PC-9 (cell line): ENCODE measurements around the gene PNMA6F.

Experiments used
- CTCF ChIP-seq: fragments of 200-600 bp; sonication (generic); conservative IDR thresholded peaks from 2 replicates; pipeline ENCODE4 v1.6.1; 2017; ENCODE audit warnings: mixed run types, antibody characterized with exemption, mild to moderate bottlenecking, moderate library complexity
- EZH2 ChIP-seq: fragments of 200-600 bp; sonication (generic); IDR thresholded peaks from 2 replicates; pipeline ENCODE4 v1.8.0; 2017; ENCODE audit warnings: antibody characterized with exemption, low read depth

DNA sequence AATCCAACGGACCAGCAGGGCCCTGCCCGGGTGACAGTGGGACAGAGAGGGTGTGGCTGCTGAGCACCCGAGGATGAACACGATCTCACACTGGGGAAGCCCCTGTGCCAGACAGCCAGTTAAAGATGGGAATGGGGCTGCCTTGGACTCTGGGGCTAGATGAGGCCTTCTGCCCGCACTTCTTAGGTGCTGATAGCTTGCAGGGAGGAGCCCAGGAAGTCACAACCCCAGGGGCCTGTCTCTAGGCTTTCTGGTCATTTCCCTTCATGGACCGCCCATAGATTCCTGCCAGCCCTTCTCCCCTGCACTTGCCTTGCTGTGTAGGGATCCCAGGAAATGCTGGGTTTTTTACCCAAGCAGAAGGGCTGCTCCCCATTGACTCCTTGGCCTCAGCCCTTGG is 18.5 kb upstream of the PNMA6F start:
- TF ChIP-seq CTCF = no peak
- no peak for TF ChIP-seq EZH2
